T-helper 17 cell (primary cell): ENCODE data around the gene FAM210A. TPM values are rescaled to one million over a fixed set of nuclear protein-coding genes. Genes with fewer than 3 reads are reported as not detected.
"Not testable (repeated sequence)": the region's sequence is repeated elsewhere in the genome, so short reads cannot be mapped to it uniquely, and the experiment has no call there.

Source experiments
- ATAC-seq: fragments of 150-1000 bp; cut with Tn5 transposase; 2 replicates; pipeline ENCODE4 v1.10.0; 2021; ENCODE audit warnings: mild to moderate bottlenecking, moderate library complexity
- DNase-seq, 3 donors: peaks; one replicate each; pipeline versions ENCODE4 v3.0.0 to v3.0.0-alpha.2; 2020 to 2021
- H3K9me3 ChIP-seq: one replicate; pipeline ENCODE4 v1.7.0; 2013; ENCODE audit warnings: low read length, mild to moderate bottlenecking; ENCODE audit not compliant: control insufficient read depth, poor library complexity, severe bottlenecking
- H3K27ac Mint-ChIP-seq: one replicate; pipeline ENCODE4 v1.8.0; 2022; ENCODE audit warnings: mild to moderate bottlenecking, moderate library complexity, mixed read lengths
- H3K27me3 Mint-ChIP-seq: one replicate; pipeline ENCODE4 v1.8.0; 2022; ENCODE audit warnings: mixed read lengths
- H3K36me3 Mint-ChIP-seq: one replicate; pipeline ENCODE4 v1.8.0; 2022; ENCODE audit warnings: low read depth, mixed read lengths
- H3K4me1 Mint-ChIP-seq: one replicate; pipeline ENCODE4 v1.8.0; 2022; ENCODE audit warnings: mild to moderate bottlenecking, mixed read lengths
- H3K4me3 Mint-ChIP-seq: one replicate; pipeline ENCODE4 v1.8.0; 2022; ENCODE audit warnings: mild to moderate bottlenecking, moderate library complexity, mixed read lengths
- total RNA-seq, 4 donors: library from RNA in 2 of 4; stranded (reverse) in 2 of 4; gene quantifications; one replicate each; pipeline ENCODE4 v1.2.3 and lab custom pipeline; 2022 to 2026

Gene FAM210A, protein sequence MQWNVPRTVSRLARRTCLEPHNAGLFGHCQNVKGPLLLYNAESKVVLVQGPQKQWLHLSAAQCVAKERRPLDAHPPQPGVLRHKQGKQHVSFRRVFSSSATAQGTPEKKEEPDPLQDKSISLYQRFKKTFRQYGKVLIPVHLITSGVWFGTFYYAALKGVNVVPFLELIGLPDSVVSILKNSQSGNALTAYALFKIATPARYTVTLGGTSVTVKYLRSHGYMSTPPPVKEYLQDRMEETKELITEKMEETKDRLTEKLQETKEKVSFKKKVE
- 1 to 10 TPM; 5.4 to 7.1 TPM for total RNA-seq
- 13.3 to 20.3 reads per million in 2 donors for total RNA-seq (lab: John Stamatoyannopoulos, UW)

DNA sequence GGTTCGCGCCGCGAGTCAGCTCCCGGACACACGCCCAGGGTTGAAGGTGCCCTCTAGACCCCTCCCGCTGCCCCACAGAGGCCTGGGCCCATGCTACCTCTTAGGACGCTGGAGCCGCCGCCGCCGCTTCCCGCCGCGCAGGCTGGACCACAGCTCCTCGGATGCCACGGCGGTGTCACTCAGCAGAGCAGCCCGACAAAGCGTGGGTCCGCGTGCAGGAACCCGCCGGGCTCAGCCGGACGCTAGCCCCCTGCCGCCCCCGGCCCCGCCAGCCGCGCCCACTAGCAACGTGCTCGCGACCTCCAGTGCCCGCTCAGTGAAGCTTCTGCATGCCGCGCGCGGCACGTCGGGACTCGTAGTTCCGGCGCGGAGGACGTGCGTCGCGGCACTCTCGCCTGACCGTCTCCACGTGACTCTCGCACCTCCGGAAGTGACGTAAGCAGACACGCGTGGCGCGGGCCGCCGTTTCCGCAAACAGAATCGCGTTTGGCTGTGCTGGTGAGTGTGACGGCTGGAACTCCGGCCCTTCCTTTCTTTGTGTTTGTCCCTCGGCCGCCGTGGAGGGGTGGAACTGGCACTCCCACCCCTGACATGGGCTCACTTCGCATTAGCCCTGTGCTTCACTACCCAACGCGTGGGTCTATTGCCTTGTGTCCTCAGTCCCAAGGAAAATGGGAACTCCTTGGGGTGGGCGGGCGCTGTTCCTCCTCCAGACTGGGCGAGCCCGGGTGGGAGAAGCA, at the start of gene FAM210A, which contains the start of gene RNMT:
FAM210A (minus strand) TSS at position 327 of the 740 bp plus-strand sequence. CDS start 44,481 bp downstream, outside the sequence.
RNMT (plus strand) TSS at position 442 of the 740 bp plus-strand sequence. CDS start 4,845 bp downstream, outside the sequence.
- Mint-ChIP-seq H3K27me3 (no peaks in the 10 kb centered on the region), H3K4me1 (peaks cover 44% of the 10 kb centered on the region), H3K4me3 (peak within 1 kb of the TSS; percentile 91), H3K27ac (peak within 1 kb of the TSS; percentile 98), H3K36me3 (no peaks in the 10 kb centered on the region)
- ATAC-seq (peak; percentile 94), DNase-seq (peak; percentile 88)
- H3K9me3 ChIP-seq, result no peaks in the 10 kb centered on the region

GRCh38 chr18:13775058-13775457, 48.7 kb upstream of the FAM210A start:
- no peak overlapping the region for H3K4me3 Mint-ChIP-seq
- H3K27ac Mint-ChIP-seq, result no peak overlapping the region
- no peaks in the 10 kb centered on the region for H3K36me3 Mint-ChIP-seq
- no peak for DNase-seq
- ATAC-seq, result no peak
- no peaks in the 10 kb centered on the region for H3K9me3 ChIP-seq
- H3K4me1 Mint-ChIP-seq, result no peaks in the 10 kb centered on the region
- H3K27me3 Mint-ChIP-seq, result peaks cover 6% of the 10 kb centered on the region

- H3K27ac Mint-ChIP-seq, result peak overlapping the region; percentile 6
Observed at GRCh38 chr18:13762690-13763439, 36.5 kb upstream of the FAM210A start.

GRCh38 chr18:13760047-13760446, 33.7 kb upstream of the FAM210A start:
- H3K9me3 ChIP-seq, result peaks cover 2% of the 10 kb centered on the region
- Mint-ChIP-seq H3K4me1 (no peaks in the 10 kb centered on the region), H3K27me3 (no peaks in the 10 kb centered on the region), H3K4me3 (no peak overlapping the region), H3K36me3 (peaks cover 18% of the 10 kb centered on the region), H3K27ac (no peak overlapping the region)
- no peak for DNase-seq
- no peak for ATAC-seq

More at GRCh38 chr18:13762690-13763439, 36.5 kb upstream of the FAM210A start:
- peaks cover 2% of the 10 kb centered on the region for H3K9me3 ChIP-seq
- peaks cover 5% of the 10 kb centered on the region for H3K36me3 Mint-ChIP-seq
- no peaks in the 10 kb centered on the region for H3K27me3 Mint-ChIP-seq
- DNase-seq (no peak), ATAC-seq (no peak)
- no peaks in the 10 kb centered on the region for H3K4me1 Mint-ChIP-seq
- H3K4me3 Mint-ChIP-seq, result peak overlapping the region; percentile 9

DNA sequence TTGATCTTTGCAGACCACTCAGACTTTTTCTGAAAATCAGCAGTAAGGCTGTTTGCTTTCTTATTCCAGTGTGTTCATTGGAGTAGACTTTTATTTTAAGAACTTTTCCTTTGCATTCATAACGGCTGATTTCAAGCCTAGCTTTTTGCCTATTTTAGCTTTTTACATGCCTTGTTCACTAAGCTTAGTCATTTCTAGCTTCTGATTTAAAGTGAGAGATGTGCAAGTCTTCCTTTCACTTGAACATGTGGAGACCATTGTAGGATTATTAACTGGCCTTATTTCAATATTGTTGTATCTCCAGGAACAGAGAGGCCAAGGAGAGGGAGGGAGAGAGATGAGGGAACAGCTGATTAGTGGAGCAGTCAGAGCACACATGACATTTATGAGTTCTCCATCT, 32.3 kb upstream of the FAM210A start:
- Mint-ChIP-seq H3K4me1 (no peaks in the 10 kb centered on the region), H3K4me3 (no peak overlapping the region), H3K36me3 (peaks cover 26% of the 10 kb centered on the region), H3K27ac (peak overlapping the region; percentile 29), H3K27me3 (no peaks in the 10 kb centered on the region)
- ATAC-seq (no peak), DNase-seq (no peak)
- no peaks in the 10 kb centered on the region for H3K9me3 ChIP-seq

DNA sequence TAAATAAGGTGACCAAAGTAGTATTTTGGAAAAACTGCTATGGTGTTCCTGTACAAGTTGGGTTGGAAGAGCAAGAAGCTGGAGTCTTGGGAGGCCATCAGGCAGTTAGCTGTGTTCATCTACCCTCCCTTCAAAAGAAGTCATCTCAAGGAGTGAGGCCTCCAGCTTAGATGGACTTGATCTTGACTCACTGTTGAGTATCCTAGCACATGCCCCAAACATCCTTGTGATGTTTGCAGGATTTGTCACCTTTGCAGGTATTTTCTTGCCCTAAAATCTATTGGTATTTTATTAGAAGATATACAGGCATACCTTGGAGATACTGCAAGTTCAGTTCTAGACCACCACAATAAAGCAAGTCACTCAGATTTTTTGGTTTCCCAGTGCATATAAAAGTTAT, 30.3 kb upstream of the FAM210A start:
- H3K27ac Mint-ChIP-seq, result no peak overlapping the region
- peak; percentile 16 for ATAC-seq
- no peak for DNase-seq
- H3K36me3 Mint-ChIP-seq, result peaks cover 29% of the 10 kb centered on the region
- no peaks in the 10 kb centered on the region for H3K9me3 ChIP-seq
- no peaks in the 10 kb centered on the region for H3K27me3 Mint-ChIP-seq
- no peaks in the 10 kb centered on the region for H3K4me1 Mint-ChIP-seq
- H3K4me3 Mint-ChIP-seq, result no peak overlapping the region

GRCh38 chr18:13756261-13756660, 29.9 kb upstream of the FAM210A start:
- Mint-ChIP-seq H3K27me3 (no peaks in the 10 kb centered on the region), H3K36me3 (peaks cover 31% of the 10 kb centered on the region), H3K27ac (no peak overlapping the region), H3K4me3 (no peak overlapping the region), H3K4me1 (no peaks in the 10 kb centered on the region)
- no peaks in the 10 kb centered on the region for H3K9me3 ChIP-seq
- DNase-seq (no peak), ATAC-seq (no peak)

GRCh38 chr18:13751599-13751998, 25.2 kb upstream of the FAM210A start:
- Mint-ChIP-seq H3K36me3 (peaks cover 36% of the 10 kb centered on the region), H3K4me3 (peak overlapping the region; percentile 43), H3K27ac (peak overlapping the region; percentile 57)
- not testable (repeated sequence) for ATAC-seq, H3K27me3 Mint-ChIP-seq, H3K4me1 Mint-ChIP-seq, H3K9me3 ChIP-seq, DNase-seq

- ATAC-seq, result no peak
- peaks cover 33% of the 10 kb centered on the region for H3K36me3 Mint-ChIP-seq
- H3K27me3 Mint-ChIP-seq, result no peaks in the 10 kb centered on the region
- H3K9me3 ChIP-seq, result no peaks in the 10 kb centered on the region
- H3K4me1 Mint-ChIP-seq, result peaks cover 15% of the 10 kb centered on the region
- H3K4me3 Mint-ChIP-seq, result no peak overlapping the region
- H3K27ac Mint-ChIP-seq, result no peak overlapping the region
- no peak for DNase-seq
Observed at GRCh38 chr18:13746633-13747032, 20.3 kb upstream of the FAM210A start.

GRCh38 chr18:13745696-13746095, 19.3 kb upstream of the FAM210A start:
- no peaks in the 10 kb centered on the region for H3K9me3 ChIP-seq
- peak overlapping the region; percentile 32 for H3K27ac Mint-ChIP-seq
- no peak overlapping the region for H3K4me3 Mint-ChIP-seq
- H3K4me1 Mint-ChIP-seq, result peaks cover 15% of the 10 kb centered on the region
- ATAC-seq (no peak), DNase-seq (no peak)
- no peaks in the 10 kb centered on the region for H3K27me3 Mint-ChIP-seq
- H3K36me3 Mint-ChIP-seq, result peaks cover 29% of the 10 kb centered on the region

DNA sequence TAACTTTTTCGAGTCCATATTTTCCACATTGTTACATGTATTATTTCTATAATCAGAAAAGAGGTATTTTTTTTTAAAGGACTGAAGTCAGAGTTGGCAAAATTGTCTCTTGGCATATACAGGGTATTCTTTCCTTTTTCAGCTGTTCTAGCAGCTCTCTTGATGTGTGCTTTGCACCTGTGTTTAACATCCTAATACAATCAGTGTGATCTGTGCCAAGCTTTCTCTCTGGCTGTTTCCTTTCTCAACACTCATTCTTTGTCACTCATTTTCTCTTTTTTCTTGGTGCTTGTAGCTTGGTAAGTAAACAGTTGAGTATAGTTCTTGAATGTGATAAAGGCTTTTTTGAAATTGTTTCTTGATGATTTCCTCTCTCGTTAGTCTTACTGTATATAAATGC, 9.3 kb upstream of the FAM210A start:
- no peak for DNase-seq
- H3K4me3 Mint-ChIP-seq, result no peak overlapping the region
- no peak for ATAC-seq
- H3K27me3 Mint-ChIP-seq, result no peaks in the 10 kb centered on the region
- peaks cover 4% of the 10 kb centered on the region for H3K36me3 Mint-ChIP-seq
- H3K27ac Mint-ChIP-seq, result peak overlapping the region; percentile 41
- peaks cover 8% of the 10 kb centered on the region for H3K4me1 Mint-ChIP-seq
- no peaks in the 10 kb centered on the region for H3K9me3 ChIP-seq

DNA sequence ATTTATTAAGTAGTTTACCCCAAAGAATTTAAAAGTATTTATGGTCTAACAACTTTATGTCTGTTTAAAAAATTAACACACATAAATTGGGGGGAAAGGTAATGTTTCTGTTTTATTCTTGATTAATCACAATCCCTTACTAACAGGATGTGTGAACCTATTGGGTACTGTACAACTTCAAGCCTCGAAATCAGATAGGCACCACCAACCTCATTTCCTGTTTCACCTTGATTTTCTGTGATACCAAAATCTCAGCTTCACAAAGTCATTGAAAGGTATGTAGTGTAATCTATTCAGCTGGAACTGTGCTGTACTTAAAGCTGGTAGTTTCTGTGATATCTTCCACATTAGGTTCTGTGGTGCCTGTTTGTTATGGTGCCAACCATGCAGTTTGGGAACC, 4.1 kb upstream of the FAM210A start:
- no peak for DNase-seq
- Mint-ChIP-seq H3K36me3 (no peaks in the 10 kb centered on the region), H3K4me3 (no peak overlapping the region), H3K27ac (no peak overlapping the region), H3K27me3 (no peaks in the 10 kb centered on the region), H3K4me1 (peaks cover 40% of the 10 kb centered on the region)
- no peaks in the 10 kb centered on the region for H3K9me3 ChIP-seq
- peak; percentile 16 for ATAC-seq

DNA sequence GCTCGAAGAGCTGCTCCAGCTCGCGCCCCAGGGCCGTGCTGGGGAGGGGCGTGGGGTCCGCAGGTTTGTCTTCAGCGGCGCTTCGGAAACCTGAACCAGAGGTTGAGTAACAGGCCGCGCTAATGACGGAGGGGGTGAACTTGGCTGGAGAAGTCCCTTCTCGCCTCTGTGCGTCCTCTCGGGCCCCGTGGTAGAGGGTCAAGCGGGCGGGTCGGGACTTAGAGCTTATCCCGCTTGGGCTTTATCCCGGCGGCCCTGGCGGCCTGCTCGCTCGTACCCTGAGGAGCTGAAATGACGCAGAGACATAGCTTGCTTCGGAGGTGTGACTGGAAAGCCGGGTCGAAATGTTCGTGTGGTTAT, 594 bp upstream of the FAM210A start:
- Mint-ChIP-seq H3K27me3 (no peaks in the 10 kb centered on the region), H3K36me3 (no peaks in the 10 kb centered on the region), H3K4me1 (peaks cover 47% of the 10 kb centered on the region), H3K4me3 (peak overlapping the region; percentile 91), H3K27ac (peak overlapping the region; percentile 98)
- peak; percentile 18 for ATAC-seq
- DNase-seq, result peak in 1 of 3 donors; percentile 11
- no peaks in the 10 kb centered on the region for H3K9me3 ChIP-seq
